GM19468 (cell line): Measurements from ENCODE around the gene CDC45.

Experiments
- ATAC-seq: cut with Tn5 transposase; IDR thresholded peaks from one replicate; pipeline ENCODE4 v1.9.1; 2021; ENCODE audit warnings: mild to moderate bottlenecking, moderate library complexity, moderate number of reproducible peaks; ENCODE audit not compliant: unreplicated experiment; ENCODE audit errors: extremely low read depth

Gene CDC45

DNA sequence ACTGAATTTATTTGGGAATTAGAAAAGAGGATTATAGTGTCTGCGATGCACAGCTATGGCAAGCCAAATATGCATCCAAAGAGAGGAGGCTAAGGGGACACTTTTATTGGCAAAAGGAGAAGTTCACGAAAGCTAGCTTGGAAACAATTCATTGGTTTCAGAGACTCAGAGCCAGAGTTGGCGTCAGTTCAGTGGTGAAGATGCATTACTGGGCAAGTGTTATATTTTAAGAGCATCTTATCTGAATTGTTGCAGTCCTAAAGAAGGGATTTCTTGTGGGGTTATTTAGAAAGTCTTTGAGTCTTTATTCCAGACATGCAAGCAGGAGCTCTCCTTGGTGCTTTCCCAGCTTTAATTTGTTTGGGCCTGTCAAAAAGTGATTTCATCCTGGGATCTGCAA, 29.5 kb downstream of the CDC45 start:
- ATAC-seq = no peak

- no peak for ATAC-seq
Measured at GRCh38 chr22:19509923-19510322, 30.2 kb downstream of the CDC45 start.

- ATAC-seq = no peak
Measured at GRCh38 chr22:19510919-19511341, 31.2 kb downstream of the CDC45 start.

GRCh38 chr22:19513823-19514222, 34.1 kb downstream of the CDC45 start:
- no peak for ATAC-seq

GRCh38 chr22:19514831-19515565, 35.3 kb downstream of the CDC45 start:
- ATAC-seq = no peak

GRCh38 chr22:19515654-19516377, 36.1 kb downstream of the CDC45 start:
- ATAC-seq = no peak

- no peak for ATAC-seq
Measured at GRCh38 chr22:19516378-19517170, 36.9 kb downstream of the CDC45 start.

DNA sequence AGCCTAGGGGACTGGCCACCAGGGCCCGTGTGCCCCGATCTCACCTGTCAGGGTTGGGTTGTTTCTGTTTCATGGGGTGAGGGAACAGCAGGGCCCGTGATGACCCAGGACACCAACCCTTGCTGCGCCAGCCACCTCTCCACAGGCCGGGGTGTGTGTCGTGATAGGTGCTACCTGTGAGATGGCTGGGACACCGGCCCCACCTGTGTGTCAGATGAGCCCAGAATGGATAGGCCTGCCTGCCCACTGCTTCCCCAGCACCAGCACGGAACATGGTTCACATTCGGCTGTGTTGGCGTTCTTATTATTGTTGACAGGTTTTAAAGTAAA, 37.4 kb downstream of the CDC45 start:
- ATAC-seq = no peak

DNA sequence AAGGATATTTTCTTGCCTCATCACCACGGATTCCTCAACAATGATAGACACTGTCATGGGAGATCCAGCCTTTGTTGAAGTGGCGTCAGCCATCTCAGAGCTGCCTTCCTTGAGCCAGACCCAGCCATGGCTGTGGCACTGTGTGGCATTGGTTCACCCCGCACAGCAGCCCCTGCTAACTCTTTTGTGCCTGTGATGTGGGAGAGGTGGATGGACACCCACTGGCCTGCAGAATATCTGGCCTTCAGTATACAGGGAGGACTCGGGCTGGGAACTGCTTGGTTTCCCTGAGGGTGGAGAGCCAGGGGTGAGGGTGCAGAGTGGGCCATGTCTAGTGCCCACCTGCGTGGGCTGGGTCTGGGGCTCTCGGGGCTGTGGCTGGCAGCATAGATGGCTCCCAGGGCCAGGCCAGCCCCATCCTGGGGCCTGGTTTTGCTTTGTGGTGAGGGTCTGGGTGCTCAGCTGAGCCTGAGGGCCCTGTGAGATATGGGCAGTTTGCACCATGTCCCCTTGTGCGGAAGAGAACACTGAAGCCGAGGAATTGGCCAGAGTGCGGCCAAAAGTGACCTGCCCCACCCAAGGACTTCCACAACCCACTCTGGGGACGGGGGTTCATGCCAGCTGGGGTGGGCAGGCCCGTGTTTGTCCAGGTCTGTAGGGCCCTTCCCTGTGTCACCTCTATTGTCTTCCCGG, 38.3 kb downstream of the CDC45 start:
- no peak for ATAC-seq

DNA sequence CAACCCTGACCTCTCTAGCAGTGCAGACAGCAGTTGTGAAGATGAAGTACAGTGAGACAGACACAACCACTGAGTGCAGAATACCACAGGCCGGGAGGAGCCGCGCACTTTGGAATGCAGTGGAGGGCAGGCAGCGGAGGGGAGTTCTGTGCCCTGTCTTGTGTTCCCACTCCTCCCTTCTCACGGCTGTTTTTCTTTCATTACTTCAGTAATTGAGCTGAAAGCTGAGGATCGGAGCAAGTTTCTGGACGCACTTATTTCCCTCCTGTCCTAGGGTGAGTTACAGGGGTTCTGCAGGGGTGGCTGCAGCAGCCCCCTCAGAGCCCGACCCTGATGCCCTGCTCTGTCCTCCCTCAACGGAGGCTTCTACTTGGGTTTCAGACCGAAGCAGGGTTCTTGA, 38.9 kb downstream of the CDC45 start:
- no peak for ATAC-seq

GRCh38 chr22:19519041-19519926, 39.6 kb downstream of the CDC45 start:
- ATAC-seq = no peak

GRCh38 chr22:19520007-19520406, 40.3 kb downstream of the CDC45 start:
- ATAC-seq = no peak

GRCh38 chr22:19520566-19521305, 41.0 kb downstream of the CDC45 start:
- no peak for ATAC-seq

GRCh38 chr22:19522190-19522880, 42.6 kb downstream of the CDC45 start:
- ATAC-seq = no peak

- ATAC-seq = no peak
Measured at GRCh38 chr22:19522881-19523239, 43.1 kb downstream of the CDC45 start.

- no peak for ATAC-seq
Measured at GRCh38 chr22:19523240-19524169, 43.8 kb downstream of the CDC45 start.
